Measurements from ENCODE around the gene CDC42EP2.
"Not testable (repeated sequence)": the region's sequence is repeated elsewhere in the genome, so short reads cannot be mapped to it uniquely, and the experiment has no call there.

The CDC42EP2 gene

DNA sequence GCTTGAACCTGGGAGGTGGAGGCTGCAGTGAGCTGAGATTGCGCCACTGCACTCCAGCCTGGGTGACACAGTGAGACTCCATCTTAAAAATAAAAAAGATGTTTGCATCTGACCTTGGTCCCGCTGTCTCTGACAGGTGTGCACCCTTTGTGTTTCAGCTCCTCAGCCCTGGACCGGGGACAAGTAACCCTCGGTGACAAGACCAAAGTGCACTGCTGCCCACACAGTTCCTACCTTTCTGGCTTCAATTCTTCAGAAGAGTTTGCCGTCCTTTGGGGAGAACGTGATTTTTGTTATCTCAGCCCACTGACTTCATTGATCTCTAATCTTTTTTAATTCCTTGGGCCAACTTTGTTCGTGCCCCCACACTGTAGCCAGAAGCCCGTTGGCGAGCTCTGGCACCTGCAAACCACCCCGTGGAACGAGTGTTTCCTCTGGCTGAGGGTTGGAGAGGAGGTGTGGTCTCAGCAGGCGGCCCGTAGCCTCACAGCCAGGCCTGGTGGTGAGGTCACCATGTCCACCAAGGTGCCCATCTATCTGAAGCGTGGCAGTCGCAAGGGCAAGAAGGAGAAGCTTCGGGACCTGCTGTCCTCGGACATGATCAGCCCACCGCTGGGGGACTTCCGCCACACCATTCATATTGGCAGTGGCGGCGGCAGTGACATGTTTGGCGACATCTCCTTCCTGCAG, 5.9 kb downstream of the CDC42EP2 start:
- DNase-seq (ENCODE audit: low spot score): no peak

DNA sequence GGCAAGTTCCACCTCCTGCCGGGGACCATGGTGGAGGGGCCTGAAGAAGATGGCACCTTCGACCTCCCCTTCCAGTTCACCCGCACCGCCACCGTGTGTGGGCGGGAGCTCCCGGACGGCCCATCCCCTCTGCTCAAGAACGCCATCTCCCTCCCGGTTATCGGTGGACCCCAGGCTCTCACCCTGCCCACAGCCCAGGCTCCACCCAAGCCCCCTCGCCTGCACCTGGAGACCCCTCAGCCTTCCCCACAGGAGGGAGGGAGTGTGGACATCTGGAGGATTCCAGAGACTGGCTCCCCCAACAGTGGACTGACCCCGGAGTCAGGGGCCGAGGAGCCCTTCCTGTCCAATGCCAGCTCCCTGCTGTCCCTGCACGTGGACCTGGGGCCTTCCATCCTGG, 6.4 kb downstream of the CDC42EP2 start:
- DNase-seq (ENCODE audit: low spot score): no peak

DNA sequence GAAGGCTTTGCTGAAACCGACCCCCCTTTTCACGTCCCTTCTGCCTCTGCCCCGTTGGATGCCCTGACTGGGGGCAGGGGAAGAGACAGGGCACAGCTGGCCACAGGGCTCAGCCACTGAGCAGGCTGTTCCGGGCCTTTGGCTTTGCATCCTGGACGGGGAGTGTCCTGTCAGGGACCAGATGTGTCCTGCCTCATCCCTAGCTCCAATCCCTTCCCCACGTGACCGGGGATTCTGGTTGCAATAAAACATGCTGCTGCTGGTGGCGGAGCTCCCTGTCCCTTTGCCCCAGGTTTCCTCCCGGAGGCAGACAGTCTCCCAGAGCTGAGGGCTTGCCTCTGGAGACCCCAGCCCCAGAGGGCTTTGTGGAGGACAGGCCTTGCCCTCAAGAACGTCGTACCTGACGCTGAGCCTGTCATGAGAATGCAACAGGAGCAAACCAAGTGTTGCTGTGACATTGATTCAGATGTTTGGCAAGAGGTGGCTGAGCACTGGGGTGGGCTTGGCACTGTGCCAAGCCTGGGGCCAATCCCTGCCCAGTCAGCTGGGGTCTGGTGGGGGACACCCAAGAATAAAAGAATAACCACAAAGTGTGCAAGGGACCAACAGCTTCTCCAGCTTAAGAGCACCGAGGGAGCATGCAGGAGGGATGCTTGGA, 7.3 kb downstream of the CDC42EP2 start:
- no peak for DNase-seq (ENCODE audit: low spot score)

DNA sequence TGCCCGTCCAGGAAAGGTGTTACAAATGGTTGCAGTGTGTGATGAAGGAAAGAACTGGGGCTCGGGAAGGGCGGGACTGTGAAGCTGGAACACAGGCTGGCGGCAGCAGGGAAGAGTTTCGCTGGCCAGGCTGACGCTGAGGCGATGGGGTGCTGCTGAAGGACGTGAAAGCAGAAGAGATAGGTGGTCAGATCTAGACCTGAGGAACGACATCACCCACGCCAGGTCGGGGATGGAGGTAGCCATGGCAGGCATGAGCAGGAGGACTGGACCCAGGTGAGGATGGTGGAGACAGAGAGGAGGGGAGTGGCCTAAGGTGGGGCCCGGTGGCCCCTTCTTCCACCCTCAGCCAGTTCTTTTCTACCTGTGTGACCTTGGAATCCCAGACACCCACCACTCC, 9.1 kb downstream of the CDC42EP2 start:
- no peak for DNase-seq (ENCODE audit: low spot score)

DNA sequence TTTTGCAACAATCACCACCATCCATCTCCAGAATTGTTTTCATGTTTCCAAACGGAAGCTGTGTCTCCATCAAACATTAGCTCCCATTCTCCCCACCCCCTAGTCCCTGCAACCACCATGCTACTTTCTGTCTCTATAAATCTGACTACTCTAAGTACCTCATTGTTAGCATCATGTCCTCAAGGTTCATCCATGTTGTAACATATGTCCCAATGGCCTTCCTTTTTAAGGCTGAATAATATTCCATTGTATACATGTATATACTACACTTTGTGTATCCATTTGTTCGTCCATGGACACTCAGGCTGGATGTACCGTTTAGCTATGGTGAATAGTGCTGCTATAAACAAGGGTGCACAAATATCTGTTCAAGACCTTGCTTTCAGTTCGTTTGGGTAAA, 10.8 kb downstream of the CDC42EP2 start:
- DNase-seq (ENCODE audit: low spot score): no peak

DNA sequence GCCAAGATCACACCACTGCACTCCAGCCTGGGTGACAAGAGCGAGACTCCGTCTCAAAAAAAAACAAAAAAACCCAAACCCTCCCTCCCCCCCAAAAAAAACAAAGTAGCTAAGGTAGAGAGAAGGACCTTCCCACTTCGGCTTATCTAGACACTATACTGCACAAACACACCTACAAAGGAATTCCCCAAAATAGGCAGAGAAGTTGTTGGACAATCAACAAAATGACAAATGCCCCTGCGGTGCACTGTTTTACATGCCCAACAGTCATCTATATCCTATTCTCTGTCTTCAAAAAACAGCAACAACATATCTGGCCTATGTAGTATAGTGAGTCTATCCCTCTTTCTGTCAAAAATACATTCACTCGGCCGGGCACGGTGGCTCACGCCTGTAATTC, 12.4 kb downstream of the CDC42EP2 start:
- DNase-seq (ENCODE audit: low spot score): no peak

DNA sequence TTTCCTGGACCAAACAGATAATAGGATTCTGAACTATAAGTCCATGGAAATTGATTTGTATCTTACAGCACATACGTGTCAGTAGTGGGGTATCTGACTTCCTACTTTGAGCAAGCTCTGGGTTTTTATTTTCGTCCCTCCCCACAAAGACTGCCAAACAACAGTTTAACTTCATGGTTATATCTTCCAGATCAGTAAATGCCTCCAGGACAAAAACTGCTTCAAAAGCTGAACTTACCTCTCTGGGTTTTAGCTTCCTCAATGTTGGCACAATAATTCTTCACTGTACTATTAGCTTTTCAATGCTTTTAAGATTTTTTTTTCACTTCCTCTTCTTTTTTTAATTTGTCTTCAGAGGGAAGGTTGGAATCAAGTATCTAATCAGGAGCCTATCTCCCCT, 14.8 kb downstream of the CDC42EP2 start:
- no peak for DNase-seq (ENCODE audit: low spot score)

DNA sequence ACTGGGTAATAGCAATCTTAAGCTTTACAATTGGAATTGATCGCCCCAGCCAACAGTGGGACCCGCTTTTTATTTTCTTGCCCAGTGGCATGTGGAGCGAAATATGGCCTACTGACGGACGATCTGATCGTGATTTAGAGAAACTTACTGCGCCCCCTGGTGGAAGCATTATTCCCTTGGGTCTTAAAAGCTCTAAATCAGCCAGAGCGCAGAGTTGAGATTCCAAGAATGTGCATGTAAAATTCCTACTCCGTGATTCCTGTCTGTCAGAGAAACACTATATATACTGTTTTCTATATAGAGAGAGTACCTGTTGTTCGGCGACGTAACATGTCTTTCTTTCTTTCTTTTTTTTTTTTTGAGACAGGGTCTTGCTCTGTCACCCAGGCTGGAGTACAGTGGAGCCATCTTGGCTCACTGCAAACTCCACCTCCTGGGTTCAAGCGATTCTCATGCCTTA, 15.3 kb downstream of the CDC42EP2 start:
- peak; percentile 71 for DNase-seq (ENCODE audit: low spot score)

DNA sequence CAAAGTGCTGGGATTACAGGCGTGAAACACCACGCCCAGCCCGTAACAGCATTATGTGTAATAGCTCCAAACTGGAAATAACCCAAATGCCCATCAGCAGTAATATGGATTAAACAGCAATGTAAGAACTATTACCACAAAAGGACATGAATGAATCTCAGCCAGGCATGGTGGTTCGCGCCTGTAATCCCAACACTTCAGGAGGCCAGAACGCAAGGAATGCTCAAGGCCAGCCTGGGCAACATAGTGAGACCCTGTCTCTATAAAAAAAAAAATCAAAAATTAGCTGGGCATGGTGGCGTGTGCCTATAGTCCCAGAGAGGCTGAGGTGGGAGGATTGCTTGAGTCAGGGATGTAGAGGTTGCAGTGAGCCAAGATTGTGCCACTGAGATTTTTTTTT, 15.9 kb downstream of the CDC42EP2 start:
- no peak for DNase-seq (ENCODE audit: low spot score)

DNA sequence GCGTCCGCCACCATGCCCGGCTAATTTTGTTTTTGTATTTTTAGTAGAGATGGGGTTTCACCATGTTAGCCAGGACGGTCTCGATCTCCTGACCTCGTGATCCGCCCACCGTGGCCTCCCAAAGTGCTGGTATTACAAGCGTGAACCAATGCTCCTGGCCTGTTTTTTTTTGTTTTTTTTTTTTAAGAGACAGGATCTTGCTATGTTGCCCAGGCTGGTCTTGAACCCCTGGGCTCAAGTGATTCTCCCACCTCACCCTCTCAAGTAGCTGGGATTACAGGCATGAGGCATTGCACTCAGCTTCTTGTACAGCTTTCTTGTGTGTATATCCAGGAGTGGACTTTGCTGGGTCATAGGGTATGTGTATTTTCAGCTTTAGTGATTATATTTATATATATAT, 17.9 kb downstream of the CDC42EP2 start:
- DNase-seq (ENCODE audit: low spot score): not testable (repeated sequence)

DNA sequence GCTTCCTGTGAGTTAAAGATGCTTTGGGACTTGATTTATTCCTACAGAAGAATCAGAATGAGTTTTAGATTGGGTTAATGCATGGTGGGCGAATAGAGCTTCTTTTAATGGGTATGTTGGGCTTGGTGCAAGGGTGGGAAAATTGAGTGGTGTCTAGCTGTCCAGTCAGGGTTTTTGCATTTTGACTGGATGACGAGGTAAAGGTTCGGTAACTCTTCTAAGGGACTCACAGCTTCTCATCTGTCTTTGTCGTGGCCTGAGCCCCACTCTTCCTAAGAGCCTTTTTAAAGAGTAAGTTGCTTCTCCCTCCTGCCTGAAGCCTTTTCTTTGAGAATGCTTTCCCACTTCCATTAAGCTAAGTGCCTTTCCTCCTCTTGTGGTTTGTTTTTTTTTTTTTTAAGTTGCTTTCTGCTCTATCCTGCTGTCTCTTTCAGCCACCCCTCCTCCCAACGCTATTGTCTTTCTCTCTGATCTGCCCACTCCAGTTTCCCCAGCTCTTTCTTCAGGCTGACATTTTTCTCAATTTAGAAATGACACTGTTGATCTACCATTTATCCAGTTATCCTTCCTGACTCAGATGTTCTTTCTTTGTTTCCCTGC, 20.1 kb downstream of the CDC42EP2 start:
- no peak for DNase-seq (ENCODE audit: low spot score)

DNA sequence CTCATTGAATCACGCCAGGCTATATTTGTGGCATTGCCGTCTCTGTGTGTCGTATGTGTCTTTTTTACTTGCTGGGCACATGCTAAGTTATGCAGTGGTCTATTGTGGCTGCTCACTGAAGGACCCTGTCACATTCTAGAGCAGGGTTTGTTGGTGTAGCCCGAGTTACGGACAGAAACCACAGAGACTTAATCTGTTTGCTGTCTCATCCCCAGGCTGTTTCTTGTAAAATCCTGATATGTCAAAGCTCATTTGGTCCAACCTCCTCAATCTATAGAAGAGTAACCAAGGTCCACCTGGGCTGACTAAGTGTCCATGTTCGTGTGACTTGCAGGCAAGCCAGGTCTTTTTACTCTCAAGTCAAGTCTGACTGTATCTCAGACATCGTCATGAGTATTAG, 24.0 kb downstream of the CDC42EP2 start:
- no peak for DNase-seq (ENCODE audit: low spot score)

DNA sequence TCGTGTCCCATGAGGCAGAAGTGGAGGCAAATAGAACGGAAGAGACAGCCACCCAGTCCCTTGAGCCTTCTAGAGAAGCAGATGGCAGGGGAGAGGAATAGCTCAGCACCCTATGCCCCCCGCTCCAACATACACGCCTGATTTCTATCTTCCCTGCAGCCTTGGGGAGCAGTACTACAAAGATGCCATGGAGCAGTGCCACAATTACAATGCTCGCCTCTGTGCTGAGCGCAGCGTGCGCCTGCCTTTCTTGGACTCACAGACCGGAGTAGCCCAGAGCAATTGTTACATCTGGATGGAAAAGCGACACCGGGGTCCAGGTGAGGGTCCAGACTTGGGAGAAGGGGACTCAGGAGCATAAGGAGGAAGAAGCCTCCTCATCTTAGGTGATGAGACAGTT, 25.6 kb downstream of the CDC42EP2 start:
- DNase-seq (ENCODE audit: low spot score): no peak

DNA sequence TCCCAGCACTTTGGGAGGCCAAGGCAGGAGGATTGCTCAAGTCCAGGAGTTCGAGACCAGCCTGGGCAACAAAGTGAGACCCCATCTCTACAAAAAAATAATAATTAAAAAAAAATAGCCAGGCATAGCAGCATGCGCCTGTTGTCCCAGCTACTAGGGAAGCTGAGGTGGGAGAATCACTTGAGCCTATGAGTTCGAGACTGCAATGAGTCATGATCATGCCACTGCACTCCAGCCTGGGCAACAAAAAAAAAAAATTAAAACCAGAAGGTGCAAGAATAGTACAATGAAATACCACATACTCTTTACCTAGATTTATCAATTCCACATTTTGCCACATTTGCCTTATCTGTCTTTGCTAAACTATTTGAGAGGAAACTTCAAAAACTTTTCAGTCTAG, 27.2 kb downstream of the CDC42EP2 start:
- DNase-seq (ENCODE audit: low spot score): no peak

DNA sequence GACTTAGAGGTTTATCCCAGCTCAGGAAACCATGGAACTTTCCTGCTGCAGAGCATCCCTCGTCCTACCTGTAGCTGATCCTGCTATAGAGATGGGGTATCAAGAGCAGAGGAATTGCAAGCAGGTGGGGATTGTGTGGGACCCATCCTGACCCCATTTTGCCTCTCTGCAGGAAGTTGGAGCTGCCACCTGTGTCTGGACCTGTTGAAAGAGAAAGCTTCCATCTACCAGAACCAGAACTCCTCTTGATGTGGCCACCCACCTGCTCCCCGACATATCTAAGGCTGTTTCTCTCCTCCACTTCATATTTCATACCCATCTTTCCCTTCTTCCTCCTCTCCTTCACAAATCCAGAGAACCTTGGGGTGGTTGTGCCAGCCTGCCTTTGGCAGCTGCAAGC, 36.8 kb downstream of the CDC42EP2 start:
- no peak for DNase-seq (ENCODE audit: low spot score)

DNA sequence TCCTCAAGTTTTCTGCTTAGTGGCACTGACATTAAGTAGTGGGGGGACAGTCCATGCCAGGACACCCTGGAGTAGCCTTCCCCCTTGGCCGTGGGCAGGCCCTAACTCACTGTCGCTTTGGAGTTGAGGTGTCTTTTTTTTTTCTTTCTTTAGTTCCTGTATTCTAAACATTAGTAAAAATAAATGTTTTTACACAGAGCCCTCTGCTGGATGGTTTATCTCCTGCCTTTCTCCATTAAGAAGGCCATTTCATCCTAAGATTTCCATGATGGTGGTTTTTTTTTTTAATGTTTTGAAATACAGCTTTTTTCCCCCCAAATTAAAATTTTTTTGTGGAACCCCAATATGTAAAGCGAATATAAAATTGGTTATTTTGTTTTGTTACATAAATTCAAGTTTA, 38.1 kb downstream of the CDC42EP2 start:
- no peak for DNase-seq (ENCODE audit: low spot score)

DNA sequence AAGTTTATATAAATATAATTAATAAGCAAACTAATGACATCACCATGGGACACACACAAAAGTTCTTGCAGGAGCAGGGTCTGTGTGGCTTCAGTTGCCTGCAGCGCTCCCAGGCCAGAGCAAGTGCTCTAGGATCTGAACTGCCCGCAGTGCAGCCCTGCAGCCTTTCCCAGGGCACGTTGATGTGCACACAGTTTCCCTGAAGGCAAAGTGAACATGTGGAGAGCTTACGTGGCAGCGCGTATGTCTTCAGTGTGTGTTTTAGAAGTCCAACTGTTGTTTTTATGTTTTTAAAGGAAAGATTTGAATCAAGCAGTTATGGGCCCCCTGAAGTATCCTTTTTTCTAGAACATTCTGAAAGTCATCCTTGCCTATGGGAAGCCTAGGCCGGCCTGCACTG, 38.7 kb downstream of the CDC42EP2 start:
- no peak for DNase-seq (ENCODE audit: low spot score)

DNA sequence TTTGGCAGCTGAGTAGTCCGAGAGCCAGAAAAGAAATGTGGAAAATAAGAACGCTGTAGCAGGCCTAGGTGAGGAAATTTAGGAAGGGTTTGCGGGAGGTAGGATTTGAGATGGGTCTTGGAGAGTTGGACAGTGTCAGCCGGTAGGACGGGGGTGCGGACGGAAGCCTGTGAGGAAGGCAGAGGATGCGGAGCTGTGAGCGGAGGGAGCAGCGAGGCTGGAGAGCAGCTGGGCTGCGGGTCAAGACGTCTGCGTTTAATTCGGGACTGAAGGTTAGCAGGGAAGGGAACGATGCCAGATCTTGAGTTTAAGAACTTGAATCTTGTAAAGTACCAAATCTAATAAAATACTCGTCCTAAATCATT, 39.2 kb downstream of the CDC42EP2 start:
- no peak for DNase-seq (ENCODE audit: low spot score)

DNA sequence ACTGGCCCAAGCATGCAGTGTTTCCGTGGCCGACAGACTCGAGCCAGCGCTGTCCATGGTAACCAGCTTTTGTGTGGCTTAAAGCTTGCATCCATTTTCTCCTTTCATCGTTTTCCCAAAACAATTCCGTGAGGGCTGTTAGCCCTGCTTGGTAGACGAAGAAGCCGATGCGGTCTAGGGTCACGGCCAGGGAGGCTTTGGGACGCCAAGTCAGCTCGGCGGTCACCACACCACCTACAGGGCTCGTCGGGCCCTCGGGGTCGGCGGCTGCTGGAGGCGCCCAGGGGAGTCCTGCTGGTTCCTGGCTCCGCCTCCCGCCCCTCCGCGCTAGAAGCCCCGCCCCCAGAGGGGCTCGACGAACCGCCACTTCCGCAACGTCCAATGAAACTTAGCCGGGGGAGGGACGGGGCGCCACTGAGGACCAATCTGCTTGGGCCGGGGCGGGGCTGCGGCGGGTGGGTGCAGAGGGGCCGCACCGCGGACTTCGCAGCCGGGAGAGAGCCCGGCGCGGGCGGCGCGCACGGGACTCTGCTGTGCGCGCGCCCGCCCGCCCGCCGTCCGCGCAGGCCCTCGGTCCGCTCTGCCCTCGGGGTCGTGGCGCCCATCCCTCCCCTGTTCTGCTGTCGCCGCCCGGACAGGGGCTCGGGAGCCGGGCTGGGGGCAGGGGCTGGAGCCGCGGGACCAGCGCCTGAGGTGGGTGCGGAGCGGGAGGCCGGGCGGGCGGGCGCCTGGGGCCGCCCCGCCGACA, 39.8 kb downstream of the CDC42EP2 start, which contains the start of gene TIGD3:
TSS of gene TIGD3 (plus strand) at position 487 of the 748 bp plus-strand sequence. CDS start 1,058 bp downstream, outside the sequence.
- peak; percentile 99 for DNase-seq (ENCODE audit: low spot score)

DNA sequence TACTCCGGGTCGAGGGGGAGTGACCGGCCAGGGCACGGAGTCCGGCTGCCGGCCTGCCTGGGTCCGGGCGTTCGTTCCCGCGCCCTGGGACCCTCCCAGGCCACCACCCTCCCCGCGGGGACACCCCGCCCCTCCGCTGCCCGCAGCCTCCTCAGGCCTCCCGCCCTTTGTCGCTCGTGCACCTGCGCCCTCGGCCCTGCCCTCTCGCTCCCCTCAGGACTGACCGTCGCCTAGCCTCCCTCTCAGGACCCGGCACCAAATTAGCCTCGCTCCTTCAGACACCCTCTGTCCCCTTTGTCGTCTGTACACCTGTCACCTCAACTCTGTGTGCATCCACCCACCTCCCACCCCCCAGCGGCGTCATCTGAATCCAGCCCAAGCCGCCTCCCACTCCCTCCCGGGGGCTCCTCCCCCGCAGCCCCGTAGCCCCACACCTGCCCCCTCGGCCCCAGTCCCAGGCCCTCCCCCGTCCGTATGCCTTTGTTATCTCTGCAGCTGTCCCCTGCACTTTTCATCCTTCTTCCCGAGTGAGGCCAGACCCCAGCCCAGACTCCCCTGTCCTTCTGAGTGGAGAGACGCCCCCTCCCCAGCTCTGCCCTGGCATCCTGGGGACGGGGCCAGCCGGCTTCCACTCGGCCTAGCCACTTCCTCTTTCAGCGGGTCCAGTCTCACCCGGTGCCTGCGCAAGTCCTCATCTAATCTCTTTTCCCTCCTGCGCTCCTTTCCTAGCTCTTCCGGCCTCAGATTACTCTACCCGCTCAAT, 40.5 kb downstream of the CDC42EP2 start:
- DNase-seq (ENCODE audit: low spot score): peak; percentile 66

DNA sequence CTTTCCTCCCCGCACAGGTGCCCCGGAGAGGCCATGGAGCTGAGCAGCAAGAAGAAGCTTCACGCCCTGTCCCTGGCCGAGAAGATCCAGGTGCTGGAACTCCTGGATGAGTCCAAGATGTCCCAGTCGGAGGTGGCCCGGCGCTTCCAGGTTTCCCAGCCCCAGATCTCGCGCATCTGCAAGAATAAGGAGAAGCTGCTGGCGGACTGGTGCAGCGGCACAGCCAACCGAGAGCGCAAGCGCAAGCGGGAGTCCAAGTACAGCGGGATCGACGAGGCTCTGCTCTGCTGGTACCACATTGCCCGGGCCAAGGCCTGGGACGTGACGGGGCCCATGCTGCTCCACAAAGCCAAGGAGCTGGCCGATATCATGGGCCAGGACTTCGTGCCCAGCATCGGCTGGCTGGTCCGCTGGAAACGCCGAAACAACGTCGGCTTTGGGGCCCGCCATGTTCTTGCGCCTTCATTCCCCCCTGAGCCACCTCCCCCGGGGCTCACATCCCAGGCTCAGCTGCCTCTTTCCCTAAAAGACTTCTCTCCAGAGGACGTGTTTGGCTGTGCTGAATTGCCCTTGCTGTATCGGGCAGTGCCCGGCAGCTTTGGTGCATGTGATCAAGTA, 41.2 kb downstream of the CDC42EP2 start:
- no peak for DNase-seq (ENCODE audit: low spot score)
